Activated naive CD8-positive, alpha-beta T cell treated with anti-CD3 and anti-CD28 coated beads, Interleukin-2, amount 50 U/mL, for 24 hours (primary cell): Measurements from ENCODE around the gene GPRC5B.

Experiments
- ATAC-seq: fragments of 150-1000 bp; cut with Tn5 transposase; one replicate; pipeline ENCODE4 v1.10.0; 2021
- DNase-seq: peaks from one replicate; pipeline ENCODE4 v3.0.0; 2021
- H3K27ac Mint-ChIP-seq: one replicate; pipeline ENCODE4 v1.8.0; 2021; ENCODE audit warnings: mild to moderate bottlenecking, mixed read lengths
- H3K27me3 Mint-ChIP-seq: one replicate; pipeline ENCODE4 v1.8.0; 2021; ENCODE audit warnings: mixed read lengths
- H3K36me3 Mint-ChIP-seq: one replicate; pipeline ENCODE4 v1.8.0; 2021; ENCODE audit warnings: low read depth, mixed read lengths
- H3K4me1 Mint-ChIP-seq: one replicate; pipeline ENCODE4 v1.8.0; 2021; ENCODE audit warnings: mixed read lengths
- H3K4me3 Mint-ChIP-seq: one replicate; pipeline ENCODE4 v1.8.0; 2021; ENCODE audit warnings: mild to moderate bottlenecking, moderate library complexity, mixed read lengths
- H3K9me3 Mint-ChIP-seq: one replicate; pipeline ENCODE4 v1.8.0; 2021; ENCODE audit warnings: mixed read lengths

GPRC5B gene

GRCh38 chr16:19884611-19885450 lies at the start of gene GPRC5B:
Gene GPRC5B (minus strand): TSS chr16:19884848. CDS start chr16:19872845, 12,003 bp downstream.
- Mint-ChIP-seq H3K27ac (no peak within 1 kb of the TSS), H3K4me1 (peaks cover 25% of the 10 kb centered on the region), H3K27me3 (peaks cover 41% of the 10 kb centered on the region), H3K4me3 (peak within 1 kb of the TSS; percentile 75), H3K36me3 (no peaks in the 10 kb centered on the region), H3K9me3 (no peaks in the 10 kb centered on the region)
- ATAC-seq, result peak; percentile 20
- peak; percentile 29 for DNase-seq

- H3K27ac Mint-ChIP-seq, result no peak overlapping the region
- H3K4me3 Mint-ChIP-seq, result no peak overlapping the region
- DNase-seq (no peak), ATAC-seq (no peak)
- H3K36me3 Mint-ChIP-seq, result no peaks in the 10 kb centered on the region
- no peaks in the 10 kb centered on the region for H3K4me1 Mint-ChIP-seq
- H3K27me3 Mint-ChIP-seq, result peaks cover 4% of the 10 kb centered on the region
- no peaks in the 10 kb centered on the region for H3K9me3 Mint-ChIP-seq
These were observed 49.1 kb upstream of the GPRC5B start for GRCh38 chr16:19933740-19934139.

- no peaks in the 10 kb centered on the region for H3K36me3 Mint-ChIP-seq
- peaks cover 9% of the 10 kb centered on the region for H3K27me3 Mint-ChIP-seq
- no peak overlapping the region for H3K4me3 Mint-ChIP-seq
- no peaks in the 10 kb centered on the region for H3K9me3 Mint-ChIP-seq
- no peak for ATAC-seq
- no peak for DNase-seq
- H3K4me1 Mint-ChIP-seq, result no peaks in the 10 kb centered on the region
- H3K27ac Mint-ChIP-seq, result no peak overlapping the region
These were observed 44.4 kb upstream of the GPRC5B start for GRCh38 chr16:19929062-19929511.

GRCh38 chr16:19928432-19928831 lies 43.8 kb upstream of the GPRC5B start:
- no peaks in the 10 kb centered on the region for H3K36me3 Mint-ChIP-seq
- no peak overlapping the region for H3K4me3 Mint-ChIP-seq
- no peak overlapping the region for H3K27ac Mint-ChIP-seq
- H3K9me3 Mint-ChIP-seq, result no peaks in the 10 kb centered on the region
- ATAC-seq, result no peak
- peaks cover 9% of the 10 kb centered on the region for H3K27me3 Mint-ChIP-seq
- no peaks in the 10 kb centered on the region for H3K4me1 Mint-ChIP-seq
- DNase-seq, result no peak

- Mint-ChIP-seq H3K27ac (no peak overlapping the region), H3K27me3 (peaks cover 9% of the 10 kb centered on the region), H3K4me1 (no peaks in the 10 kb centered on the region), H3K4me3 (no peak overlapping the region), H3K36me3 (no peaks in the 10 kb centered on the region), H3K9me3 (no peaks in the 10 kb centered on the region)
- no peak for ATAC-seq
- no peak for DNase-seq
These were observed 42.1 kb upstream of the GPRC5B start for GRCh38 chr16:19926449-19927390.

- Mint-ChIP-seq H3K27ac (no peak overlapping the region), H3K9me3 (no peaks in the 10 kb centered on the region), H3K36me3 (no peaks in the 10 kb centered on the region), H3K27me3 (peaks cover 4% of the 10 kb centered on the region), H3K4me1 (no peaks in the 10 kb centered on the region), H3K4me3 (no peak overlapping the region)
- DNase-seq, result no peak
- no peak for ATAC-seq
These were observed 38.7 kb upstream of the GPRC5B start for GRCh38 chr16:19923396-19923795.

- H3K27ac Mint-ChIP-seq, result no peak overlapping the region
- no peaks in the 10 kb centered on the region for H3K36me3 Mint-ChIP-seq
- no peaks in the 10 kb centered on the region for H3K9me3 Mint-ChIP-seq
- peaks cover 4% of the 10 kb centered on the region for H3K27me3 Mint-ChIP-seq
- no peak overlapping the region for H3K4me3 Mint-ChIP-seq
- H3K4me1 Mint-ChIP-seq, result no peaks in the 10 kb centered on the region
- ATAC-seq (no peak), DNase-seq (no peak)
These were observed 34.5 kb upstream of the GPRC5B start for GRCh38 chr16:19919142-19919541.

- H3K36me3 Mint-ChIP-seq, result no peaks in the 10 kb centered on the region
- ATAC-seq, result no peak
- no peak overlapping the region for H3K27ac Mint-ChIP-seq
- H3K9me3 Mint-ChIP-seq, result no peaks in the 10 kb centered on the region
- H3K4me3 Mint-ChIP-seq, result no peak overlapping the region
- H3K4me1 Mint-ChIP-seq, result no peaks in the 10 kb centered on the region
- no peak for DNase-seq
- H3K27me3 Mint-ChIP-seq, result peaks cover 5% of the 10 kb centered on the region
These were observed 31.4 kb upstream of the GPRC5B start for GRCh38 chr16:19916064-19916463.

- Mint-ChIP-seq H3K36me3 (no peaks in the 10 kb centered on the region), H3K4me1 (no peaks in the 10 kb centered on the region), H3K9me3 (no peaks in the 10 kb centered on the region), H3K27ac (no peak overlapping the region), H3K27me3 (peaks cover 10% of the 10 kb centered on the region), H3K4me3 (no peak overlapping the region)
- ATAC-seq (no peak), DNase-seq (no peak)
These were observed 30.2 kb upstream of the GPRC5B start for GRCh38 chr16:19914877-19915276.

GRCh38 chr16:19913340-19913645 lies 28.6 kb upstream of the GPRC5B start:
- no peak for DNase-seq

GRCh38 chr16:19912455-19913339 lies 28.0 kb upstream of the GPRC5B start:
- H3K4me3 Mint-ChIP-seq, result no peak overlapping the region
- DNase-seq, result no peak
- H3K36me3 Mint-ChIP-seq, result no peaks in the 10 kb centered on the region
- ATAC-seq, result no peak
- H3K4me1 Mint-ChIP-seq, result peaks cover 2% of the 10 kb centered on the region
- peaks cover 19% of the 10 kb centered on the region for H3K27me3 Mint-ChIP-seq
- no peak overlapping the region for H3K27ac Mint-ChIP-seq
- no peaks in the 10 kb centered on the region for H3K9me3 Mint-ChIP-seq

More at GRCh38 chr16:19913340-19913645, 28.6 kb upstream of the GPRC5B start:
- H3K4me3 Mint-ChIP-seq, result no peak overlapping the region
- H3K27ac Mint-ChIP-seq, result no peak overlapping the region
- peaks cover 13% of the 10 kb centered on the region for H3K27me3 Mint-ChIP-seq
- H3K4me1 Mint-ChIP-seq, result no peaks in the 10 kb centered on the region
- ATAC-seq, result no peak
- H3K36me3 Mint-ChIP-seq, result no peaks in the 10 kb centered on the region
- no peaks in the 10 kb centered on the region for H3K9me3 Mint-ChIP-seq

GRCh38 chr16:19911747-19912454 lies 27.3 kb upstream of the GPRC5B start:
- Mint-ChIP-seq H3K9me3 (no peaks in the 10 kb centered on the region), H3K4me3 (no peak overlapping the region), H3K27ac (no peak overlapping the region), H3K27me3 (peaks cover 20% of the 10 kb centered on the region), H3K4me1 (peaks cover 7% of the 10 kb centered on the region), H3K36me3 (no peaks in the 10 kb centered on the region)
- no peak for DNase-seq
- ATAC-seq, result no peak

- ATAC-seq, result no peak
These were observed 26.6 kb upstream of the GPRC5B start for GRCh38 chr16:19911204-19911603.

More at GRCh38 chr16:19911204-19911603, 26.6 kb upstream of the GPRC5B start:
- Mint-ChIP-seq H3K9me3 (no peaks in the 10 kb centered on the region), H3K4me1 (peaks cover 7% of the 10 kb centered on the region), H3K4me3 (no peak overlapping the region), H3K36me3 (no peaks in the 10 kb centered on the region), H3K27me3 (peaks cover 20% of the 10 kb centered on the region), H3K27ac (no peak overlapping the region)
- no peak for DNase-seq
